C4-2B (cell line): ENCODE data around the gene SLC9A9.
A peak's percentile ranks its signal among the peaks of the same experiment; 100 is the strongest.

Experiments
- H3K27ac ChIP-seq: fragments of 450-650 bp; 2 replicates; pipeline ENCODE4 v1.5.1; 2017
- CTCF ChIP-seq: fragments of 450-650 bp; conservative IDR thresholded peaks from 2 replicates; pipeline ENCODE4 v1.5.1; 2017; ENCODE audit warnings: mild to moderate bottlenecking
- ZFX ChIP-seq: fragments of 450-650 bp; IDR thresholded peaks from 2 replicates; pipeline ENCODE4 v1.6.1; 2017

Gene SLC9A9

GRCh38 chr3:143847787-143848631 lies at the start of gene SLC9A9:
Gene SLC9A9, minus strand, starts transcription at chr3:143848468. Its CDS starts 146 bp downstream, at chr3:143848322.
- H3K27ac ChIP-seq: no peak within 1 kb of the TSS
- TF ChIP-seq ZFX (no peak), CTCF (no peak)

DNA sequence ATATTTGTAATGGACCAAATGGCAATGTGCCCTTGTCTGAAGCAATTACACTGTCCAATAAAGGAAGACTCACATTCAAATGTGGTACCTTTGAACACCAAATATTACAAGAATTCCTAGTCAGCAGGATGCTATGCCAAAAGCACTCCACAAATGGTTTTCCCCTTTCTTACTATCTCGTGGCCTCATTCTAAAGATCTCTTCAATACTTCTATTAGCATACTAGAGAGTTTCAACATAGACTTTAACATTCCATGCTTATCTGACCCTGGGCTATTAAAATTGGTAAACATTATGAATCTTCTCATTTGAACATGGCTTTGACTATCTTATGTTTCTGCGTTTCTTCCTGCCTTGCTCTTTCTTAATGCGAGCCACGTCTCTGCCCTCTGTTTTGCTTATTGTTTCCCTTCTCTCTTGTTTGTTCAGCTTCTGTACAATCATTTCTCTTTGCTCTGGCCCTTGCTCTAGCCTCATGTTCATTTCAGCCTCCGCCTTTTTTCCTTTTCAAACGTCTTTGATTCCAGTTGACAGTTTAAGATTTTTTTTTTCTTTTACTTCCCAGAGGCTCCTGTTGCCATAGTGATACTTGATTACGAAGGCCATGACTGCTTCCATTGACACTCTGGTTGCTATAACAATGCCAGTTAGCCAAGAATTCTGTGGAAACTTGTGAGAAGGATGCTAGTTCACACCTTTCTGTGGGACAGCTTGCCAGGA lies 49.5 kb upstream of the SLC9A9 start:
- no peak for TF ChIP-seq CTCF
- no peak for TF ChIP-seq ZFX

DNA sequence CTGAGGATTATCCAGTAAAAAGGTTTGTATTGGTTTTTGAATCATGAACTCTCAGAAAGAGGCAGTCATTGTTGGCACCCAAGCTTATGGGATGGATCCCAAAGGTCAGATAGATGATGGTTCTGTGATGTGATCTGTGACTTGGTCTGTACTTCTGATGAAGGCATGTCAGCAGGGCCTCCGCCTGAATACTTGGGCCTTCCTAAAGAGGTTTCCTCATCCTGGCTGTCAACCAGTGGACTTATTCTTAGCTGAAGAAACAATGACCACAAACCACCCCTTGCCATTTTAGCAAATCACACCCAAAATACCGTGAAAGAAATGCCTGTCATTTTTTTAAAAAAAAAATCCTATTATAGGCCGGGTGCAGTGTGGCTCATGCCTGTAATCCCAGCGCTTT lies 48.2 kb upstream of the SLC9A9 start:
- TF ChIP-seq ZFX (no peak), CTCF (no peak)
- no peak overlapping the region for H3K27ac ChIP-seq

More for the DNA sequence above, 49.5 kb upstream of the SLC9A9 start:
- H3K27ac ChIP-seq: no peak overlapping the region

- no peak overlapping the region for H3K27ac ChIP-seq
- TF ChIP-seq CTCF (peak; percentile 61), ZFX (no peak)
Observed at GRCh38 chr3:143895805-143896204, 47.5 kb upstream of the SLC9A9 start.

GRCh38 chr3:143888846-143889245 lies 40.6 kb upstream of the SLC9A9 start:
- no peak for TF ChIP-seq CTCF
- TF ChIP-seq ZFX: no peak
- H3K27ac ChIP-seq: no peak overlapping the region

DNA sequence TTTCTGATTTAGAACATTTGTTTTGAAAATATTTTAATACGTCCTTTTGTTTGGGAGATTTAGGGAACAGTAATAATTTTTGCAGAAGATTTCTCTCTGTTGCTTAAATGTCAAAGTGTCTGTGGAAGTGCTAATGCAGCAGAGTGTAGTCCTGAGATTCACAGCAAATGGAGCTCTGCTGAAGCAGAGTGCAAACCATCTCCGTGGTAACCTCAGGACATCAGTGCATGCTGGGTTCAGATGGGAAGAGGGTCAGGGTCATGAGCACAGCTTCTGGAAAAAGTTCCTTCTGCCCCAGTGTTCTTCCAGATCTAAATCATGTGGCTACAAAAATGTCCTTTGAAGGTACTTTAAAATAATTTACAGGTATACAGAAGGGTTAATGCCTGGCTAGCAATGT lies 39.9 kb upstream of the SLC9A9 start:
- no peak for TF ChIP-seq CTCF
- TF ChIP-seq ZFX: no peak
- no peak overlapping the region for H3K27ac ChIP-seq

- TF ChIP-seq CTCF (peak; percentile 97), ZFX (no peak)
- no peak overlapping the region for H3K27ac ChIP-seq
Observed at GRCh38 chr3:143885780-143886427, 37.6 kb upstream of the SLC9A9 start.
